Fibroblast of villous mesenchyme (primary cell): Measurements from ENCODE around the gene ARID4A. TPM values are rescaled to one million over a fixed set of nuclear protein-coding genes. Genes with fewer than 3 reads are reported as not detected.
A peak's percentile ranks its signal among the peaks of the same experiment; 100 is the strongest.

Experiments
- DNase-seq: peaks from one replicate; pipeline ENCODE4 v3.0.0-alpha.2; 2010; ENCODE audit warnings: low read depth
- H3K4me3 ChIP-seq: 2 replicates; pipeline ENCODE4 v1.5.1; 2011; ENCODE audit warnings: low read depth, mild to moderate bottlenecking, low read length
- total RNA-seq: library from RNA; depleted of rRNA; stranded (reverse); fragments of >200 nt; gene quantifications from 2 replicates; pipeline ENCODE4 v1.2.3, GENCODE V29; 2012
- TF ChIP-seq, protein P1 (sequence below): IDR thresholded peaks from 2 replicates; pipeline ENCODE4 v1.5.1; 2012; ENCODE audit warnings: low read depth, mild to moderate bottlenecking, low read length; ENCODE audit not compliant: insufficient read depth

The ARID4A gene
- total RNA-seq, 1 donor = 10.8 TPM

DNA sequence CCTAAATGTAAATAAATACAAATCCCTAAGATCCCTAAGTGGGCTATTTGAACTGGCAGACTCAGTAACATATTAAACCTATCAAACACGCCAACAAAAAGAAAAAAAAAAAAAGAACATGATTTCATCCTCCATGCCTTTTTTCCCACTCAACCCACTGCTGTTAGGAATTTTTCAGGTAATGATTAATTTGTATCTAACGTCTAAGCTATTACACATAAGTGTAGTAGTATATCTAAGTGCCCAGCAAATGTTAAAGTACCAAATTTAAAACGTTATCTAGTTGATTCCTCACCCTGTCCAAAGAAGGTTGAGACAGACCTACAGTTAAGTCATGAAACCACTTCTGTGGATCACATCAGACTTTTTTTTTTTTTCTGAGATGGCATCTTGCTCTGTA is 16.4 kb upstream of the ARID4A start:
- no peak for DNase-seq
- H3K4me3 ChIP-seq = no peak overlapping the region

GRCh38 chr14:58282925-58283593 is 15.3 kb upstream of the ARID4A start:
- TF ChIP-seq, protein P1, sequence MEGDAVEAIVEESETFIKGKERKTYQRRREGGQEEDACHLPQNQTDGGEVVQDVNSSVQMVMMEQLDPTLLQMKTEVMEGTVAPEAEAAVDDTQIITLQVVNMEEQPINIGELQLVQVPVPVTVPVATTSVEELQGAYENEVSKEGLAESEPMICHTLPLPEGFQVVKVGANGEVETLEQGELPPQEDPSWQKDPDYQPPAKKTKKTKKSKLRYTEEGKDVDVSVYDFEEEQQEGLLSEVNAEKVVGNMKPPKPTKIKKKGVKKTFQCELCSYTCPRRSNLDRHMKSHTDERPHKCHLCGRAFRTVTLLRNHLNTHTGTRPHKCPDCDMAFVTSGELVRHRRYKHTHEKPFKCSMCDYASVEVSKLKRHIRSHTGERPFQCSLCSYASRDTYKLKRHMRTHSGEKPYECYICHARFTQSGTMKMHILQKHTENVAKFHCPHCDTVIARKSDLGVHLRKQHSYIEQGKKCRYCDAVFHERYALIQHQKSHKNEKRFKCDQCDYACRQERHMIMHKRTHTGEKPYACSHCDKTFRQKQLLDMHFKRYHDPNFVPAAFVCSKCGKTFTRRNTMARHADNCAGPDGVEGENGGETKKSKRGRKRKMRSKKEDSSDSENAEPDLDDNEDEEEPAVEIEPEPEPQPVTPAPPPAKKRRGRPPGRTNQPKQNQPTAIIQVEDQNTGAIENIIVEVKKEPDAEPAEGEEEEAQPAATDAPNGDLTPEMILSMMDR = no peak
- DNase-seq = no peak
- no peak overlapping the region for H3K4me3 ChIP-seq

More for the DNA sequence above, 16.4 kb upstream of the ARID4A start:
- TF ChIP-seq, protein P1 = no peak

- no peak overlapping the region for H3K4me3 ChIP-seq
- TF ChIP-seq, protein P1 = no peak
- DNase-seq = no peak
These were observed 14.6 kb upstream of the ARID4A start for GRCh38 chr14:58283730-58284129.

GRCh38 chr14:58285132-58285531 is 13.2 kb upstream of the ARID4A start:
- no peak overlapping the region for H3K4me3 ChIP-seq
- DNase-seq = no peak
- TF ChIP-seq, protein P1 = no peak

DNA sequence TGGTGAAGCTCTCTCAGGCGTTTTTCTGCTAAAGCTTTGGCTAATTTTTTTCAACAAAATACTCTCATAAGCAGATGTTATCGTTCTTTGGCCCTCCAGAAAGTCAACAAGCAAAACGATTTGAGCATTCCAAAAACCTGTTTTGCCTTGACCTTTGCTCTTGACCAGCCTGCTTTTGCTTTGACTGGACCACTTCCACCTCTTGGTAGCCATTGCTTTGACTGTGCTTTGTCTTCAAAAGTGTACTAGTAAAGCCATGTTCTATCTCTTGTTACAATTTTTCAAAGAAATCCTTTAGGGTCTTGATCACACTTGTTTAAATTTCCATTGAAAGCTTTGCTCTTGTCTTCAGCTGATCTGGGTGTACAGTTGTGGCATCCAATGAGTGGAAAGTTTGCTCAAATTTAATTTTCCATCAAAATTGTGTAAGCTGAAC is 10.7 kb upstream of the ARID4A start:
- no peak overlapping the region for H3K4me3 ChIP-seq
- DNase-seq = peak; percentile 55
- TF ChIP-seq, protein P1 = no peak

GRCh38 chr14:58288106-58288792 is 10.1 kb upstream of the ARID4A start:
- TF ChIP-seq, protein P1 = no peak
- H3K4me3 ChIP-seq = no peak overlapping the region
- no peak for DNase-seq
